OCI-LY3 (cell line): ENCODE data around the gene ROBO1.

Source experiments
- H2AFZ ChIP-seq: fragments of 200-600, 300-600 bp; shearing (Covaris generic); 2 replicates; pipeline ENCODE4 v1.6.0; 2014; ENCODE audit warnings: antibody characterized with exemption, low read depth, low read length
- H3K27ac ChIP-seq: fragments of 200-600, 300-600 bp; sonication (generic); 2 replicates; pipeline ENCODE4 v1.5.1; 2014; ENCODE audit warnings: mild to moderate bottlenecking, low read length, moderate library complexity, mixed read lengths
- H3K27me3 ChIP-seq: fragments of 200-600, 300-600 bp; sonication (generic); 2 replicates; pipeline ENCODE4 v1.6.1; 2014; ENCODE audit warnings: low read depth, low read length, mixed read lengths
- H3K36me3 ChIP-seq: fragments of 200-600, 300-600 bp; sonication (generic); replicated peaks from 2 replicates; pipeline ENCODE3; 2014; ENCODE audit warnings: low read depth, low read length, mixed read lengths
- H3K4me1 ChIP-seq: fragments of 300-600, 200-600 bp; sonication (generic); 2 replicates; pipeline ENCODE4 v1.6.1; 2014; ENCODE audit warnings: low read length, mixed read lengths
- H3K4me2 ChIP-seq: fragments of 200-600, 300-600 bp; sonication (generic); 2 replicates; pipeline ENCODE4 v1.6.1; 2014; ENCODE audit warnings: low read length, mixed read lengths
- H3K4me3 ChIP-seq: fragments of 300-600, 200-600 bp; sonication (generic); 2 replicates; pipeline ENCODE4 v1.5.1; 2014; ENCODE audit warnings: antibody characterized with exemption, mild to moderate bottlenecking, low read length, moderate library complexity
- H3K79me2 ChIP-seq: fragments of 300-600, 200-600 bp; shearing (Covaris generic); 2 replicates; pipeline ENCODE4 v1.6.1; 2014; ENCODE audit warnings: mild to moderate bottlenecking, low read length, mixed read lengths
- H3K9ac ChIP-seq: fragments of 300-600, 200-600 bp; shearing (Covaris generic); 2 replicates; pipeline ENCODE4 v1.6.0; 2014; ENCODE audit warnings: mild to moderate bottlenecking, low read length, moderate library complexity
- H3K9me3 ChIP-seq: fragments of 200-600, 300-600 bp; shearing (Covaris generic); 2 replicates; pipeline ENCODE4 v1.6.1; 2014; ENCODE audit warnings: low read length, mixed read lengths; ENCODE audit not compliant: insufficient read depth
- H4K20me1 ChIP-seq: fragments of 200-600, 300-600 bp; sonication (generic); 2 replicates; pipeline ENCODE4 v1.6.1; 2016; ENCODE audit warnings: low read length, mixed read lengths; ENCODE audit not compliant: insufficient read depth
- CTCF ChIP-seq: fragments of 200-600, 300-600 bp; sonication (generic); IDR thresholded peaks from 2 replicates; pipeline ENCODE4 v1.5.1; 2014; ENCODE audit warnings: antibody characterized with exemption, low read length, low read depth
- EZH2phosphoT487 ChIP-seq: fragments of 200-600 bp; shearing (Covaris generic); IDR thresholded peaks from 2 replicates; pipeline ENCODE4 v1.6.1; 2018; ENCODE audit warnings: antibody characterized with exemption, mixed run types, low read depth

Gene ROBO1

GRCh38 chr3:78924711-78925110 is 843.1 kb downstream of the ROBO1 start:
- Histone ChIP-seq H3K36me3 (no peaks in the 10 kb centered on the region), H3K4me1 (no peaks in the 10 kb centered on the region), H4K20me1 (no peaks in the 10 kb centered on the region), H3K4me3 (no peak overlapping the region), H3K27me3 (no peaks in the 10 kb centered on the region), H2AFZ (no peak overlapping the region), H3K4me2 (no peak overlapping the region), H3K79me2 (no peaks in the 10 kb centered on the region), H3K9me3 (no peaks in the 10 kb centered on the region), H3K27ac (no peak overlapping the region), H3K9ac (no peak overlapping the region)
- TF ChIP-seq EZH2phosphoT487: no peak
- TF ChIP-seq CTCF: no peak

GRCh38 chr3:78919021-78919755 is 848.6 kb downstream of the ROBO1 start:
- peak overlapping the region; percentile 15 for H3K4me2 ChIP-seq
- no peak overlapping the region for H3K9ac ChIP-seq

GRCh38 chr3:78918361-78919020 is 849.3 kb downstream of the ROBO1 start:
- H3K4me1 ChIP-seq: peaks cover 17% of the 10 kb centered on the region
- no peaks in the 10 kb centered on the region for H3K27me3 ChIP-seq
- H3K79me2 ChIP-seq: no peaks in the 10 kb centered on the region
- H3K36me3 ChIP-seq: no peaks in the 10 kb centered on the region
- no peak overlapping the region for H3K4me3 ChIP-seq
- TF ChIP-seq CTCF: no peak
- no peak for TF ChIP-seq EZH2phosphoT487
- no peak overlapping the region; the same call in 1 of the 2 replicates for H3K27ac ChIP-seq
- H2AFZ ChIP-seq: no peak overlapping the region
- peak overlapping the region; percentile 15 for H3K4me2 ChIP-seq
- no peaks in the 10 kb centered on the region for H4K20me1 ChIP-seq
- H3K9ac ChIP-seq: no peak overlapping the region
- H3K9me3 ChIP-seq: no peaks in the 10 kb centered on the region

More at GRCh38 chr3:78919021-78919755, 848.6 kb downstream of the ROBO1 start:
- H3K4me3 ChIP-seq: no peak overlapping the region
- no peaks in the 10 kb centered on the region for H3K9me3 ChIP-seq
- no peak for TF ChIP-seq CTCF
- TF ChIP-seq EZH2phosphoT487: no peak
- no peak overlapping the region; the same call in 1 of the 2 replicates for H3K27ac ChIP-seq
- H2AFZ ChIP-seq: no peak overlapping the region
- H4K20me1 ChIP-seq: no peaks in the 10 kb centered on the region
- H3K36me3 ChIP-seq: no peaks in the 10 kb centered on the region
- peaks cover 17% of the 10 kb centered on the region for H3K4me1 ChIP-seq
- no peaks in the 10 kb centered on the region for H3K27me3 ChIP-seq
- H3K79me2 ChIP-seq: no peaks in the 10 kb centered on the region

- no peaks in the 10 kb centered on the region for H4K20me1 ChIP-seq
- H3K27me3 ChIP-seq: no peaks in the 10 kb centered on the region
- H2AFZ ChIP-seq: no peak overlapping the region
- H3K79me2 ChIP-seq: no peaks in the 10 kb centered on the region
- H3K36me3 ChIP-seq: no peaks in the 10 kb centered on the region
- H3K27ac ChIP-seq: no peak overlapping the region
- H3K4me3 ChIP-seq: no peak overlapping the region
- no peaks in the 10 kb centered on the region for H3K9me3 ChIP-seq
- H3K4me1 ChIP-seq: peaks cover 17% of the 10 kb centered on the region
- TF ChIP-seq EZH2phosphoT487 (no peak), CTCF (no peak)
- no peak overlapping the region for H3K4me2 ChIP-seq
- no peak overlapping the region for H3K9ac ChIP-seq
Observed at GRCh38 chr3:78917536-78917935, 850.3 kb downstream of the ROBO1 start.
